ENCODE measurements around the gene PRKAR1B. TPM values are rescaled to one million over a fixed set of nuclear protein-coding genes. Genes with fewer than 3 reads are reported as not detected.

Gene PRKAR1B
- total RNA-seq, 1 donor from 2014 or later: 11.8 TPM

DNA sequence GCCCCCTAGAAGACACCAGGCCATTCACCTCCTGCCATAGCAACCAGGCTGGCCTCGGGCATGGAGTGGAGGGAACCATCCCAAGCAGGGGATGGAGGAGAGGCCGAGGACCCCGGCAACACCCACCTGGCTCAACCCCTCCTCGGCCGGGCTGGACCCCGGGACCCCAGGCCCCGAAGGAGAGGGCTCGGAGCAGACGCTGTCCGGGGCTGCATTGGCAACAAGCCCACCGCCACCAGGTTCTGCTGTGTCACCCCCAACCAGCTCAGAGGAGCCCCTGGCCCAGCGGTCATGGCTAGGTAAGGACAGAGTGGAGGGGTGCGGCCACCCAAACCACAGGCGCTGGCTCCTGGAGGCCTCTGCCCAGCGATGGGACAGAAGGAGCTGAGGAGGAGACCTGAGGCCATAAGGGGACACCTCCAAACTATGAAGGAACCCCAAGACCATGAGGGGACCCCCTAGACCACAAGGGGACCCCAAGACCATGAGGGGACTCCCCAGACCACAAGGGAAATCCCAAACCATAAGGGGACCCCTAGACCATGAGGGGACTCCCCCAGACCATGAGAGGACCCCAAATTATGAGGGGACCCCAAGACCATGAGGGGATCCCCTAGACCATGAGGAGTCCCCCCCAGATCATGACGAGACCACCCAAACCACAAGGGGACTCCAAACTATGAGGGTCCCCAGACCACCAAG, 132.7 kb downstream of the PRKAR1B start:
- Mint-ChIP-seq H3K4me1 (peaks cover 3% of the 10 kb centered on the region), H3K27me3 (ENCODE audit: insufficient read depth, low read depth) (peaks cover 2% of the 10 kb centered on the region), H3K27ac (no peak overlapping the region), H3K9me3 (no peaks in the 10 kb centered on the region), H3K36me3 (no peaks in the 10 kb centered on the region), H3K4me3 (no peak overlapping the region)
- no peaks in the 10 kb centered on the region for H4K20me1 ChIP-seq (ENCODE audit: low read depth)
- H3K27me3 ChIP-seq: no peaks in the 10 kb centered on the region
- no peaks in the 10 kb centered on the region for H3K79me2 ChIP-seq (ENCODE audit: low read depth)
- H3K4me1 ChIP-seq: no peaks in the 10 kb centered on the region
- no peak overlapping the region for H2AFZ ChIP-seq (replicated peaks)
- H3K9me3 ChIP-seq (ENCODE audit: low read depth): no peaks in the 10 kb centered on the region
- H3F3A ChIP-seq (ENCODE audit: low read depth): no peaks in the 10 kb centered on the region
- no peak for DNase-seq (ENCODE audit: low spot score)
- H3K4me3 ChIP-seq: no peak overlapping the region
- H3K9ac ChIP-seq: no peak overlapping the region
- H3K27ac ChIP-seq: no peak overlapping the region
- H3K36me3 ChIP-seq: no peaks in the 10 kb centered on the region
- no peak for TF ChIP-seq EZH2 (IDR thresholded peaks at IDR 0.05)
- TF ChIP-seq, protein P1, sequence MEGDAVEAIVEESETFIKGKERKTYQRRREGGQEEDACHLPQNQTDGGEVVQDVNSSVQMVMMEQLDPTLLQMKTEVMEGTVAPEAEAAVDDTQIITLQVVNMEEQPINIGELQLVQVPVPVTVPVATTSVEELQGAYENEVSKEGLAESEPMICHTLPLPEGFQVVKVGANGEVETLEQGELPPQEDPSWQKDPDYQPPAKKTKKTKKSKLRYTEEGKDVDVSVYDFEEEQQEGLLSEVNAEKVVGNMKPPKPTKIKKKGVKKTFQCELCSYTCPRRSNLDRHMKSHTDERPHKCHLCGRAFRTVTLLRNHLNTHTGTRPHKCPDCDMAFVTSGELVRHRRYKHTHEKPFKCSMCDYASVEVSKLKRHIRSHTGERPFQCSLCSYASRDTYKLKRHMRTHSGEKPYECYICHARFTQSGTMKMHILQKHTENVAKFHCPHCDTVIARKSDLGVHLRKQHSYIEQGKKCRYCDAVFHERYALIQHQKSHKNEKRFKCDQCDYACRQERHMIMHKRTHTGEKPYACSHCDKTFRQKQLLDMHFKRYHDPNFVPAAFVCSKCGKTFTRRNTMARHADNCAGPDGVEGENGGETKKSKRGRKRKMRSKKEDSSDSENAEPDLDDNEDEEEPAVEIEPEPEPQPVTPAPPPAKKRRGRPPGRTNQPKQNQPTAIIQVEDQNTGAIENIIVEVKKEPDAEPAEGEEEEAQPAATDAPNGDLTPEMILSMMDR (IDR thresholded peaks at IDR 0.05): no peak
- TF ChIP-seq EZH2phosphoT487 (IDR thresholded peaks at IDR 0.05): no peak
- H3K4me2 ChIP-seq: no peak overlapping the region

GRCh38 chr7:593324-594115, 133.6 kb downstream of the PRKAR1B start:
- H3K4me3 ChIP-seq: no peak overlapping the region
- H3K27me3 ChIP-seq: no peaks in the 10 kb centered on the region
- no peaks in the 10 kb centered on the region for H3K36me3 ChIP-seq
- no peaks in the 10 kb centered on the region for H3F3A ChIP-seq (ENCODE audit: low read depth)
- H3K4me1 ChIP-seq: no peaks in the 10 kb centered on the region
- peaks cover 3% of the 10 kb centered on the region for H3K4me1 Mint-ChIP-seq
- TF ChIP-seq EZH2 (IDR thresholded peaks at IDR 0.05) (no peak), EZH2phosphoT487 (IDR thresholded peaks at IDR 0.05) (no peak)
- TF ChIP-seq, protein P1 (IDR thresholded peaks at IDR 0.05): no peak
- no peak overlapping the region for H3K4me2 ChIP-seq
- no peak for DNase-seq (ENCODE audit: low spot score)
- no peak overlapping the region for H3K4me3 Mint-ChIP-seq
- H4K20me1 ChIP-seq (ENCODE audit: low read depth): no peaks in the 10 kb centered on the region
- H3K27ac ChIP-seq: no peak overlapping the region
- H3K9ac ChIP-seq: no peak overlapping the region
- H3K9me3 Mint-ChIP-seq: peaks cover 7% of the 10 kb centered on the region
- no peaks in the 10 kb centered on the region for H3K9me3 ChIP-seq (ENCODE audit: low read depth)
- peaks cover 4% of the 10 kb centered on the region for H3K27me3 Mint-ChIP-seq (ENCODE audit: insufficient read depth, low read depth)
- peaks cover 8% of the 10 kb centered on the region for H3K36me3 Mint-ChIP-seq
- no peak overlapping the region for H2AFZ ChIP-seq (replicated peaks)
- no peaks in the 10 kb centered on the region for H3K79me2 ChIP-seq (ENCODE audit: low read depth)
- peak overlapping the region; percentile 69 for H3K27ac Mint-ChIP-seq

GRCh38 chr7:591856-592628, 135.0 kb downstream of the PRKAR1B start:
- H3K9me3 ChIP-seq (ENCODE audit: low read depth): no peaks in the 10 kb centered on the region
- peaks cover 12% of the 10 kb centered on the region for H3K36me3 Mint-ChIP-seq
- H3K27me3 ChIP-seq: no peaks in the 10 kb centered on the region
- H3K36me3 ChIP-seq: no peaks in the 10 kb centered on the region
- DNase-seq (ENCODE audit: low spot score): no peak
- peaks cover 10% of the 10 kb centered on the region for H3K27me3 Mint-ChIP-seq (ENCODE audit: insufficient read depth, low read depth)
- H3K27ac ChIP-seq: no peak overlapping the region
- H3K9me3 Mint-ChIP-seq: peaks cover 10% of the 10 kb centered on the region
- TF ChIP-seq EZH2 (IDR thresholded peaks at IDR 0.05): no peak
- TF ChIP-seq, protein P1 (IDR thresholded peaks at IDR 0.05): no peak
- TF ChIP-seq EZH2phosphoT487 (IDR thresholded peaks at IDR 0.05): no peak
- H2AFZ ChIP-seq (replicated peaks): no peak overlapping the region
- H4K20me1 ChIP-seq (ENCODE audit: low read depth): no peaks in the 10 kb centered on the region
- H3K27ac Mint-ChIP-seq: peak overlapping the region; percentile 90
- H3F3A ChIP-seq (ENCODE audit: low read depth): no peaks in the 10 kb centered on the region
- H3K4me2 ChIP-seq: no peak overlapping the region
- H3K4me1 ChIP-seq: no peaks in the 10 kb centered on the region
- no peak overlapping the region for H3K9ac ChIP-seq
- no peaks in the 10 kb centered on the region for H3K79me2 ChIP-seq (ENCODE audit: low read depth)
- no peak overlapping the region for H3K4me3 Mint-ChIP-seq
- H3K4me1 Mint-ChIP-seq: peaks cover 3% of the 10 kb centered on the region
- H3K4me3 ChIP-seq: no peak overlapping the region
